Neural progenitor cell (in vitro differentiated cells): ENCODE measurements around the gene TANC1. TPM values are rescaled to one million over a fixed set of nuclear protein-coding genes. Genes with fewer than 3 reads are reported as not detected.

Experiments used
- DNase-seq: peaks from one replicate; pipeline ENCODE4 v3.0.0-alpha.2; 2016; ENCODE audit warnings: low spot score
- H2AFZ ChIP-seq: fragments of 200-600 bp; sonication (generic); replicated peaks from 2 replicates; pipeline ENCODE4 v1.6.1; 2016; ENCODE audit warnings: antibody characterized with exemption
- H3F3A ChIP-seq: fragments of 200-600 bp; sonication (generic); 2 replicates; pipeline ENCODE4 v1.6.1; 2016; ENCODE audit warnings: antibody characterized with exemption, low read depth
- H3K27ac ChIP-seq: fragments of 200-600 bp; sonication (generic); 2 replicates; pipeline ENCODE4 v1.5.1; 2016; ENCODE audit warnings: mild to moderate bottlenecking
- H3K27me3 ChIP-seq: fragments of 200-600 bp; sonication (generic); 2 replicates; pipeline ENCODE4 v1.6.1; 2016; ENCODE audit warnings: mild to moderate bottlenecking, moderate library complexity
- H3K36me3 ChIP-seq: fragments of 200-600 bp; sonication (generic); 2 replicates; pipeline ENCODE4 v1.5.1; 2016
- H3K4me1 ChIP-seq: fragments of 200-600 bp; sonication (generic); 2 replicates; pipeline ENCODE4 v1.6.1; 2016; ENCODE audit warnings: mixed run types
- H3K4me2 ChIP-seq: fragments of 200-600 bp; sonication (generic); 2 replicates; pipeline ENCODE4 v1.6.1; 2016
- H3K4me3 ChIP-seq: fragments of 200-600 bp; sonication (generic); 2 replicates; pipeline ENCODE4 v1.5.1; 2016
- H3K79me2 ChIP-seq: fragments of 200-600 bp; sonication (generic); 2 replicates; pipeline ENCODE4 v1.6.1; 2016; ENCODE audit warnings: low read depth
- H3K9ac ChIP-seq: fragments of 200-600 bp; sonication (generic); 2 replicates; pipeline ENCODE4 v1.6.1; 2016
- H3K9me3 ChIP-seq: fragments of 200-600 bp; sonication (generic); 2 replicates; pipeline ENCODE4 v1.5.1; 2016; ENCODE audit warnings: low read depth
- H4K20me1 ChIP-seq: fragments of 200-600 bp; sonication (generic); 2 replicates; pipeline ENCODE4 v1.6.1; 2016; ENCODE audit warnings: low read depth
- H3K27ac Mint-ChIP-seq: 3 replicates; pipeline ENCODE4 v1.8.0; 2021; ENCODE audit warnings: mixed read lengths
- H3K27me3 Mint-ChIP-seq: 2 replicates; pipeline ENCODE4 v1.8.0; 2022; ENCODE audit warnings: low read depth, mild to moderate bottlenecking, inconsistent platforms, moderate library complexity, mixed read lengths; ENCODE audit not compliant: insufficient read depth
- H3K36me3 Mint-ChIP-seq: 3 replicates; pipeline ENCODE4 v1.8.0; 2021; ENCODE audit warnings: mixed read lengths
- H3K4me1 Mint-ChIP-seq: 3 replicates; pipeline ENCODE4 v1.8.0; 2021; ENCODE audit warnings: mixed read lengths
- H3K4me3 Mint-ChIP-seq: 3 replicates; pipeline ENCODE4 v1.8.0; 2021; ENCODE audit warnings: mild to moderate bottlenecking, moderate library complexity, mixed read lengths
- H3K9me3 Mint-ChIP-seq: 3 replicates; pipeline ENCODE4 v1.8.0; 2020; ENCODE audit warnings: mixed read lengths
- CTCF ChIP-seq: fragments of 200-600 bp; sonication (generic); IDR thresholded peaks from 2 replicates; pipeline ENCODE4 v1.5.1; 2017; ENCODE audit warnings: antibody characterized with exemption, mild to moderate bottlenecking
- EZH2 ChIP-seq: fragments of 200-600 bp; sonication (generic); IDR thresholded peaks from 2 replicates; pipeline ENCODE4 v1.6.1; 2017; ENCODE audit warnings: antibody characterized with exemption, mild to moderate bottlenecking, moderate library complexity
- EZH2phosphoT487 ChIP-seq: fragments of 200-600 bp; sonication (generic); IDR thresholded peaks from 2 replicates; pipeline ENCODE4 v1.6.1; 2017; ENCODE audit warnings: antibody characterized with exemption
- total RNA-seq: library from RNA; depleted of rRNA; stranded (reverse); fragments of >200 nt; gene quantifications from 2 replicates; pipeline ENCODE4 v1.2.3, GENCODE V29; 2015; ENCODE audit warnings: low replicate concordance

TANC1 gene
- total RNA-seq, 1 donor from 2014 or later: 11.9 TPM

- Histone ChIP-seq H3K4me3 (no peak overlapping the region), H3K9me3 (peaks cover 11% of the 10 kb centered on the region), H3K9ac (no peak overlapping the region), H4K20me1 (no peaks in the 10 kb centered on the region), H3K79me2 (no peaks in the 10 kb centered on the region), H2AFZ (no peak overlapping the region), H3K27ac (no peak overlapping the region), H3K4me2 (no peak overlapping the region), H3K4me1 (no peaks in the 10 kb centered on the region), H3K27me3 (no peaks in the 10 kb centered on the region), H3K36me3 (no peaks in the 10 kb centered on the region), H3F3A (no peaks in the 10 kb centered on the region)
- no peak for DNase-seq
- H3K36me3 Mint-ChIP-seq: peaks cover 34% of the 10 kb centered on the region
- no peak overlapping the region for H3K27ac Mint-ChIP-seq
- TF ChIP-seq CTCF (no peak), EZH2phosphoT487 (no peak), EZH2 (no peak)
- H3K4me1 Mint-ChIP-seq: no peaks in the 10 kb centered on the region
- H3K4me3 Mint-ChIP-seq: no peak overlapping the region
- peaks cover 5% of the 10 kb centered on the region for H3K27me3 Mint-ChIP-seq
- peaks cover 37% of the 10 kb centered on the region for H3K9me3 Mint-ChIP-seq
Measured at GRCh38 chr2:159017837-159018236, 49.4 kb downstream of the TANC1 start.

- Histone ChIP-seq H2AFZ (no peak overlapping the region), H3K9ac (no peak overlapping the region), H3K9me3 (peaks cover 11% of the 10 kb centered on the region), H3F3A (no peaks in the 10 kb centered on the region), H3K4me2 (no peak overlapping the region), H3K36me3 (no peaks in the 10 kb centered on the region), H3K27me3 (no peaks in the 10 kb centered on the region), H3K4me1 (no peaks in the 10 kb centered on the region), H3K27ac (no peak overlapping the region), H4K20me1 (no peaks in the 10 kb centered on the region), H3K4me3 (no peak overlapping the region), H3K79me2 (no peaks in the 10 kb centered on the region)
- peaks cover 29% of the 10 kb centered on the region for H3K9me3 Mint-ChIP-seq
- H3K4me1 Mint-ChIP-seq: no peaks in the 10 kb centered on the region
- no peak for TF ChIP-seq CTCF
- no peak for TF ChIP-seq EZH2
- no peak for TF ChIP-seq EZH2phosphoT487
- DNase-seq: no peak
- H3K27me3 Mint-ChIP-seq: peaks cover 5% of the 10 kb centered on the region
- H3K36me3 Mint-ChIP-seq: peaks cover 25% of the 10 kb centered on the region
- H3K27ac Mint-ChIP-seq: no peak overlapping the region
- no peak overlapping the region for H3K4me3 Mint-ChIP-seq
Measured at GRCh38 chr2:159019021-159019420, 50.6 kb downstream of the TANC1 start.

GRCh38 chr2:159022019-159022418 lies 53.6 kb downstream of the TANC1 start:
- DNase-seq: no peak
- no peaks in the 10 kb centered on the region for H3K36me3 ChIP-seq
- no peaks in the 10 kb centered on the region for H4K20me1 ChIP-seq
- Mint-ChIP-seq H3K27ac (no peak overlapping the region), H3K4me1 (no peaks in the 10 kb centered on the region), H3K9me3 (no peaks in the 10 kb centered on the region), H3K27me3 (peaks cover 2% of the 10 kb centered on the region), H3K36me3 (peaks cover 2% of the 10 kb centered on the region), H3K4me3 (no peak overlapping the region)
- H3F3A ChIP-seq: no peaks in the 10 kb centered on the region
- no peaks in the 10 kb centered on the region for H3K27me3 ChIP-seq
- no peak overlapping the region for H3K4me2 ChIP-seq
- H3K79me2 ChIP-seq: no peaks in the 10 kb centered on the region
- no peaks in the 10 kb centered on the region for H3K9me3 ChIP-seq
- TF ChIP-seq CTCF (no peak), EZH2phosphoT487 (no peak), EZH2 (no peak)
- no peak overlapping the region for H3K4me3 ChIP-seq
- H3K9ac ChIP-seq: no peak overlapping the region
- no peaks in the 10 kb centered on the region for H3K4me1 ChIP-seq
- H2AFZ ChIP-seq: no peak overlapping the region
- no peak overlapping the region for H3K27ac ChIP-seq
